Activated CD8-positive, alpha-beta T cell treated with anti-CD3 and anti-CD28 coated beads for 36 hours (primary cell): ENCODE data around the gene EXOSC6. TPM values are rescaled to one million over a fixed set of nuclear protein-coding genes. Genes with fewer than 3 reads are reported as not detected.

Experiments
- ATAC-seq: fragments of 200-7000 bp; cut with Tn5 transposase; one replicate; pipeline ENCODE4 v1.10.0; 2021; ENCODE audit warnings: mild to moderate bottlenecking, moderate library complexity
- CTCF ChIA-PET: fragments of 350-600 bp; sonication (Branson Sonifier 250); formaldehyde crosslinking; loops from one replicate; lab custom pipeline; 2021; ENCODE audit warnings: antibody characterized with exemption; lab: Charles Lee
- POLR2A ChIA-PET: fragments of 350-600 bp; sonication (Branson Sonifier 250); formaldehyde crosslinking; loops from one replicate; lab custom pipeline; 2021; ENCODE audit warnings: antibody characterized with exemption; lab: Charles Lee
- DNase-seq: peaks from one replicate; pipeline ENCODE4 v3.0.0-alpha.2; 2020
- H3K27ac Mint-ChIP-seq: one replicate; pipeline ENCODE4 v1.8.0; 2021; ENCODE audit warnings: mild to moderate bottlenecking, mixed read lengths
- H3K27me3 Mint-ChIP-seq: one replicate; pipeline ENCODE4 v1.8.0; 2021; ENCODE audit warnings: mixed read lengths
- H3K36me3 Mint-ChIP-seq: one replicate; pipeline ENCODE4 v1.8.0; 2021; ENCODE audit warnings: low read depth, mixed read lengths
- H3K4me1 Mint-ChIP-seq: one replicate; pipeline ENCODE4 v1.8.0; 2021; ENCODE audit warnings: low read depth, mixed read lengths
- H3K4me3 Mint-ChIP-seq: one replicate; pipeline ENCODE4 v1.8.0; 2021; ENCODE audit warnings: mild to moderate bottlenecking, moderate library complexity, mixed read lengths
- H3K9me3 Mint-ChIP-seq: one replicate; pipeline ENCODE4 v1.8.0; 2021; ENCODE audit warnings: mixed read lengths
- CTCF ChIP-seq: fragments of 200-600 bp; IDR thresholded peaks from one replicate; pipeline ENCODE4 v1.8.0; 2022; ENCODE audit warnings: antibody characterized with exemption, mild to moderate bottlenecking
- intact Hi-C: fragments of 100-400 bp; cut with micrococcal nuclease; formaldehyde crosslinking; loops from one replicate; pipeline ENCODE4 v1.10.0; 2022
- total RNA-seq, 2 experiments: library from RNA; stranded (reverse); gene quantifications; one replicate each; pipeline ENCODE4 v1.2.3, GENCODE V29; 2021

The EXOSC6 gene
- total RNA-seq, 2 experiments from 2014 or later = 23.6 to 25.0 TPM

- intact Hi-C loops = no loop called here
- no peak overlapping the region for H3K4me3 Mint-ChIP-seq
- ATAC-seq (no peak), DNase-seq (no peak)
- POLR2A ChIA-PET = interaction anchor here (0.8 to 2.2 kb wide), 2 partner anchors 33 to 291 kb away, joined by 3 to 8 read pairs; partner anchors contain the start of gene AARS1
- H3K36me3 Mint-ChIP-seq = peaks cover 57% of the 10 kb centered on the region
- no peaks in the 10 kb centered on the region for H3K9me3 Mint-ChIP-seq
- H3K27me3 Mint-ChIP-seq = no peaks in the 10 kb centered on the region
- TF ChIP-seq CTCF = no peak
- no peaks in the 10 kb centered on the region for H3K4me1 Mint-ChIP-seq
- no peak overlapping the region for H3K27ac Mint-ChIP-seq
- CTCF ChIA-PET = interaction anchor here (0.7 to 7.0 kb wide), 4 partner anchors 12 to 494 kb away, joined by 3 to 52 read pairs (median 6); partner anchors contain the start of gene DDX19A
These were observed 3.8 kb upstream of the EXOSC6 start for GRCh38 chr16:70255574-70255973.

- no peaks in the 10 kb centered on the region for H3K27me3 Mint-ChIP-seq
- no peak for ATAC-seq
- peaks cover 3% of the 10 kb centered on the region for H3K4me1 Mint-ChIP-seq
- peaks cover 57% of the 10 kb centered on the region for H3K36me3 Mint-ChIP-seq
- H3K4me3 Mint-ChIP-seq = no peak overlapping the region
- CTCF ChIA-PET = interaction anchor here (0.7 to 7.0 kb wide), 5 partner anchors 12 to 493 kb away, joined by 3 to 52 read pairs (median 4); partner anchors contain the start of gene DDX19A
- H3K27ac Mint-ChIP-seq = no peak overlapping the region
- POLR2A ChIA-PET = interaction anchor here (1.0 to 2.2 kb wide), 2 partner anchors 13 to 34 kb away, joined by 3 to 8 read pairs; partner anchors contain the start of gene AARS1
- no peaks in the 10 kb centered on the region for H3K9me3 Mint-ChIP-seq
- intact Hi-C loops = no loop called here
- DNase-seq = no peak
- no peak for TF ChIP-seq CTCF
These were observed 3.2 kb upstream of the EXOSC6 start for GRCh38 chr16:70254965-70255286.

GRCh38 chr16:70254180-70254964 lies 2.6 kb upstream of the EXOSC6 start:
- POLR2A ChIA-PET = interaction anchor here (0.6 to 2.2 kb wide), 4 partner anchors 13 to 1698 kb away, joined by 3 to 8 read pairs (median 3); partner anchors contain the start of gene AARS1
- H3K27me3 Mint-ChIP-seq = no peaks in the 10 kb centered on the region
- no peaks in the 10 kb centered on the region for H3K9me3 Mint-ChIP-seq
- DNase-seq (no peak), ATAC-seq (no peak)
- H3K27ac Mint-ChIP-seq = no peak overlapping the region
- CTCF ChIA-PET = interaction anchor here (0.7 to 7.0 kb wide), 10 partner anchors 8 to 270 kb away, joined by 3 to 52 read pairs (median 4); partner anchors contain the start of gene DDX19A
- H3K4me3 Mint-ChIP-seq = no peak overlapping the region
- peak; percentile 23 for TF ChIP-seq CTCF
- peaks cover 6% of the 10 kb centered on the region for H3K4me1 Mint-ChIP-seq
- peaks cover 59% of the 10 kb centered on the region for H3K36me3 Mint-ChIP-seq
- intact Hi-C loops = no loop called here

GRCh38 chr16:70253291-70254106 lies 1.8 kb upstream of the EXOSC6 start:
- no peak overlapping the region for H3K4me3 Mint-ChIP-seq
- ChIA-PET POLR2A (interaction anchor here (1.8 kb wide), 1 partner anchor 33 kb away, joined by 8 read pairs; no protein-coding TSS in a partner anchor), CTCF (interaction anchor here (0.8 to 7.0 kb wide), 11 partner anchors 9 to 272 kb away, joined by 3 to 52 read pairs (median 4); partner anchors contain the start of genes AARS1 and DDX19A)
- TF ChIP-seq CTCF = peak; percentile 55
- intact Hi-C loops = no loop called here
- no peaks in the 10 kb centered on the region for H3K27me3 Mint-ChIP-seq
- H3K9me3 Mint-ChIP-seq = no peaks in the 10 kb centered on the region
- peaks cover 54% of the 10 kb centered on the region for H3K36me3 Mint-ChIP-seq
- no peak overlapping the region for H3K27ac Mint-ChIP-seq
- no peak for ATAC-seq
- peak; percentile 64 for DNase-seq
- H3K4me1 Mint-ChIP-seq = peaks cover 10% of the 10 kb centered on the region
